GM12874 (cell line): ENCODE results near the gene DENND1A.

Experiments
- TF ChIP-seq, protein P1 (sequence below): IDR thresholded peaks from 2 replicates; pipeline ENCODE4 v1.5.1; 2011; ENCODE audit warnings: low read depth, mild to moderate bottlenecking, control low read depth, low read length, moderate library complexity; ENCODE audit not compliant: insufficient read depth

DENND1A gene

DNA sequence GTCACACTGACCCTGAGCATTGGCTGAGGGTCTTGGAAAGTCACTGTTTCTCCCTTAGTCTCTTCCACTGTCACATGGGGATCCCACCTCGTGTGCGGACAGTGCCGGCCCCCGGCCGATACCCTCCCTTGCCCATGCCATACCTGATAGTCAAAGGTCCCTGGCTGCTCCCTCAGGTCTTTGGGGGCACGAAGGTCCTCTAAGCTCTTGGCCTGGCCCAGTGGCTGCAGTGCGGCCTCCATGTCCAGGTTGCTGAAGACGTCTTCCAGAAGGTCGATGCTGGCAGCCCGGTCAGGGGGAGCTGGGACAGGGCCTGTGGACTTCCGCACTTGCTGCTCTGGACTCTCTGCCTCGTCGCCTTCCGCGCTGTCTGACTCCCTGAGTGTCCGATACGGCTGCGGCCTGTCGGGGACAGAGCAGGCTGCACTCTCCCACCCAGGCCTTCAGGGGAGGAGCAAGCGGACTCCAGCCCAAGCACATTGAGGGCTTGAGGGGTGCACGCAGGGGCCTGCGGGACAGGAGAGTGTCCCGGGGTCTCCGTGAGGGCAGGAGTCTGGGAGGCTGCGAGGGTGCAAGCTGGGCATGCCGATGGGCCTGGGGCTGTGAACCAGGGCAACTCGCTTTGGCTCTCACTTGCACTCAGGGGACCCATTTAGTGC lies 546.3 kb downstream of the DENND1A start:
- TF ChIP-seq, protein P1, sequence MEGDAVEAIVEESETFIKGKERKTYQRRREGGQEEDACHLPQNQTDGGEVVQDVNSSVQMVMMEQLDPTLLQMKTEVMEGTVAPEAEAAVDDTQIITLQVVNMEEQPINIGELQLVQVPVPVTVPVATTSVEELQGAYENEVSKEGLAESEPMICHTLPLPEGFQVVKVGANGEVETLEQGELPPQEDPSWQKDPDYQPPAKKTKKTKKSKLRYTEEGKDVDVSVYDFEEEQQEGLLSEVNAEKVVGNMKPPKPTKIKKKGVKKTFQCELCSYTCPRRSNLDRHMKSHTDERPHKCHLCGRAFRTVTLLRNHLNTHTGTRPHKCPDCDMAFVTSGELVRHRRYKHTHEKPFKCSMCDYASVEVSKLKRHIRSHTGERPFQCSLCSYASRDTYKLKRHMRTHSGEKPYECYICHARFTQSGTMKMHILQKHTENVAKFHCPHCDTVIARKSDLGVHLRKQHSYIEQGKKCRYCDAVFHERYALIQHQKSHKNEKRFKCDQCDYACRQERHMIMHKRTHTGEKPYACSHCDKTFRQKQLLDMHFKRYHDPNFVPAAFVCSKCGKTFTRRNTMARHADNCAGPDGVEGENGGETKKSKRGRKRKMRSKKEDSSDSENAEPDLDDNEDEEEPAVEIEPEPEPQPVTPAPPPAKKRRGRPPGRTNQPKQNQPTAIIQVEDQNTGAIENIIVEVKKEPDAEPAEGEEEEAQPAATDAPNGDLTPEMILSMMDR: no peak

DNA sequence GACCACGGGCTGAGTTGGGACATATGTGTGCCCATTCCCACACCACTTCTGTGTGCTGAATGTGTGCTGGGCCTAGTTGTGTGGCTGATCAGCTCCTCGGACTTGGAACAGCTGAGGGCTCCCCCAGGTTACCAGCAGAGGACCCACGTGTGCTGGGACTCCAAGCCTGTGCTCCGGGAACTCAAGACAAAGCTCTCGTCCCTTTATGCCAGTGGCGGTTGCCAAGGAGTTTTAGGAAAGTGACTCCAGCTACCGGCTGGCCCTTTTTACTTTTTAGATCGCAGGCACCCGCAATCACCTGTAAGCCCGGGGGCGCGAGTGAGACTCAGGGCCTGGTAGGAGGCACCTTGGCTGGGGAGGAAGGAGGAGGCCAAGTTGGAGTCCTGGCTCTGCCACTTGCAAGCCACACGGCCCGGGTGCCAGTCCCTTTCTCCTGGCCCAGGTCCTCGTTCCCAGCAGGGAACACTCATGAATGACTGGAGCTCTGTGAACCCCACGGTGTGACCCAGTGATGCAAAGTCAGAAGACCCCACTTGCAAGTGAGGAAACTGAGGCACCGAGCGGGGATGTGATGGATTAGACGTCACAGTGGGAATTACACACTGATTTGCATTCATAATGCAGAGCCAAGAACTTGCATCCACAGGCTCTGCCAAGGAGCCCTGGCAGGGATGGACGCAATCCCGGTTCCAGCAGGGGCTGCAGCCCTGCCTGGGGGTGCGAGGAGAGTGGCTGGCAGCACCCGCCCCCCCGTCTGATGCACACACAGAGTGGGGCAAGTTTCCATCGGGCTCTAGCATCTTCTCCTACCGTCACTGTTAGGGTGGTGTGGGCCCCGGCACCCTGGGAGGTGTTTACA lies 547.0 kb downstream of the DENND1A start:
- TF ChIP-seq, protein P1: no peak

DNA sequence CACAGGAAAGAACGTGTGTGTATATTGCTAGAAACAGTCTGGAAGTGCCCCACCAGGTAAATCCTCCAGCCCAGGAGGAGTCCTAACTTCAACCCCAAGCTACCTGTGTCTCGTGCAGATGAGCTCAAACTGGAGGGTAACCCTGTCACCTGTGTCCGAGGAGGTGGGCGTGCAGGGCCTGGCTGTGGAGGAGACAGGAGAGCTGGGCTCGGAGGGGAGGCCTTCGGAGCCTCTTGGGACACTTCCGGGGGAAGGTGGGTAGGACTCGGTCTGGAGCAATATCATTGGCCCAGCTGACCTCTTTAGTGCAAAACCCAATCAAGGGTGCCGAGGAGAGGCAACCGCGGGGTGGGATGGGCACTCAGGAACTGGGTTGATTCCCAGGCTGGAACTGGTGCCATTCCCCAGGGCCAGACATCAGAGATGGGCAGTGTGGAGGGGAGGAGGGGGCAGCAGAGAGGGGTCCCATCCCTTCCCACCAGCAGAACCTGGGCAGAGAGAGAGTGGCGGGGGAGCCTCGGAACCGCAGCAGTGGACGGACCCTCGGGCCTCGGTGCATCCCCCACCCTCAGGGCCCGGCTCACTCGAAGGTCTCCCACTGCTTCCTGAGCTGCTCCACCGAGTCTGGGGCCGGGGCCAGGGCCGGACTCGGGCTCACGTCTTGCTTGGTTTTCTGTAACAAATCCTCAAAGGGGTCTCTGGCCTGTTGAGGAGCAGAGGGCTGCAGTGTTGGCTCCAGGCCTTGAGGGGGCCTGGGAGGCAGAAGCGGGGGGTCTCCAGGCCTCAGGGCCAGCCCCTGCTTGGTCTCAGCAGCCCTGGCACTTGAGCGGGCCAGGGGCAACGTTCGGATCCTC lies 548.8 kb downstream of the DENND1A start:
- TF ChIP-seq, protein P1: no peak

DNA sequence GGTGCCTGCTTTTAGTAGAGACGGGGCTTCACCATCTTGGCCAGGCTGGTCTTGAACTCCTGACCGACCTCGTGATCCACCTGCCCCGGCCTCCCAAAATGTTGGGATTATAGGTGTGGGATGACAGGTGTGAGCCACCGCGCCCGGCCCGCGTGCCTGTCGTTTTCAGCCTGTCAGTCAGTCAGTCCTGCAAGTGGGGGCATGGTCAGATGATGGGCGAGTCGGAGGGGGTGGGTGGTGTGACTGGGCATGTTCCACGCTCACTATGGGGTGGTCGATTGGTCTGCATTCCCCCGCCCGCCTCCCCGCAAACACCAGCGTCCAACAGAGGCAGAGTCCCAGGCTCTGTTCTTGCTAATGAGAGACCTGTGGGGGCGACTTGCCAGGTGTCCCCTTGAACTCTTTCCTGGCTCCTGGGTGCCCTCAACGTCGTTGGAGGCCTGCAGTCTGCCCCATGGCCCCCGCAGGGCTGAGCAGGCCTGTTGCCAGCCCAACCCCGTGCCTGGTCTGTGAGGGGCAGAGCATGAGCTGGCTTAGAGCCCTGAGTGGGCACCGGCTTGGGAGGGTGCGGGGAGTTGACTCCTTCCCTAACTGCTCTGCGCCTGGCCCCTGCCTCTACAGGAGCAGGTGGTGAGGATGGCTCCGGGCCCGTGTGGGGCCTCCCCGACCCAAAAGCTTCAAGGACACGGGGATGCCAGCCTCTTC lies 550.8 kb downstream of the DENND1A start:
- TF ChIP-seq, protein P1: no peak

DNA sequence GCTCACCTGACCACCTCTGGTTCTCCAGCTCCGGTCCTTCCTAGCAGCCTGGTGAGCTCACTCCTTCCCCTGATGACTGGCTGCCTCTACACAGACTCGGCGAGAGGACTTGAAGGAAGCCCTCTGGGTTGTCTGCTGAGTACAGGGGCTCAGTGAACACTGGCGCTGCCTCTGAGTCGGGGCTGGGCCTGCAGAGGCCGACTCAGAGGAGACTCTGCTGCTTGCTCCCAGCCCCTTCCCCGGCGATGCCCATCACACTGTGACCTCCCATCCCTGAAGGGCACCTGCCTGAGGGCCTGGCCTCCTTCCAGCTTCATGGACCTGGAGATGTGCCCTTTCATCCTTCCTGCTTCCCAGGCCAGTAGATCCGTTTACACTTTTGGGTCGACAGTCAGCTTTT lies 551.9 kb downstream of the DENND1A start:
- TF ChIP-seq, protein P1: no peak

DNA sequence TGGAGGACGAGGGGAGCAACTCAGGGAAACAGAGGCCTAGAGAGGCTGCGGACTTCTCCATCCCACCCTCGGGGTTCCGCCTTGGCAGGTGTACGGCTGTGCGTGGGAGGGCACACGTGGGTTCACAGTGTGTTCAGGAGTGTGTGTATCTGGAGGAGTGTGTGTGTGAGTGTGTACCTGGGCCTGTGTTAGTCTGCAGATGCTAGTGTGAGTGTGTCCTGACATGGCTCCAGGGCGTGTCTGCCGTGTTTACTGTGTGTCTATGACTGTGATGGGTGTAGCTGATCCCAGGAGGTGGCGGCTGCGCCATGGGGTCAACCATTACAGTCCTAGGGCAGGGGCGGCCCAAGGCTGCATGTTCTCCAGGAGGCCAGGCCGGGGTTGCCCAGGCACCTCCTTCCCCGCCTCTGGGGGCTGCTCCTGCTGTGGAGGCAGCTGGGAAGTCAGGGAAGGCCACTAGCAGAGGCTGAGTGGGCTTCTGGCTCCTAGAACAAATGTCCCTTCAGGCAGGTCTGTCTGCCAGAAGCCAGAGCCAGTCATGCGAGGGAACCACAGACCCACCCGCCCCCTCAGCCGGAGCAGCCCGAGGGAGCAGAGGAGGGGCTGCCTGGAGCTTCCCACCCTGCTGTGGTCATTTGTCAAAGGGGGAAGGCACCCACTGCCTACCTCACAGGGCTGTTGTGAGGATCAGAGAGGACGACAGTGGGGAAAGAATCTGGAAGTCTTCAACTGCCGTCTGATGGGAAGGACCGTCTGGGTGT lies 552.5 kb downstream of the DENND1A start:
- TF ChIP-seq, protein P1: no peak
